A673 (cell line): Measurements from ENCODE around the gene NCOR1.

Experiments
- CTCF ChIP-seq: fragments of 300-800, 200-600 bp; sonication (generic); conservative IDR thresholded peaks from 2 replicates; pipeline ENCODE4 v1.5.1; 2017; ENCODE audit warnings: low read depth, mild to moderate bottlenecking, antibody characterized with exemption, low read length, moderate library complexity, mixed read lengths
- EZH2 ChIP-seq: fragments of 200-600 bp; sonication (generic); IDR thresholded peaks from 2 replicates; pipeline ENCODE4 v1.6.1; 2017; ENCODE audit warnings: borderline replicate concordance, low read depth, mild to moderate bottlenecking, mixed read lengths, antibody characterized with exemption, low read length; ENCODE audit not compliant: poor library complexity, severe bottlenecking

- TF ChIP-seq CTCF (no peak), EZH2 (no peak)
Observed at GRCh38 chr17:16123531-16123930, 91.8 kb downstream of the NCOR1 start.
